ENCODE measurements around the gene STK25.

Gene STK25

GRCh38 chr2:241508240-241509154 is at the start of gene STK25:
Gene STK25, minus strand, starts transcription at chr2:241508584. Its CDS starts 549 bp downstream, at chr2:241508035.
- ATAC-seq, result peak; percentile 97
- peak; percentile 98 for DNase-seq

DNA sequence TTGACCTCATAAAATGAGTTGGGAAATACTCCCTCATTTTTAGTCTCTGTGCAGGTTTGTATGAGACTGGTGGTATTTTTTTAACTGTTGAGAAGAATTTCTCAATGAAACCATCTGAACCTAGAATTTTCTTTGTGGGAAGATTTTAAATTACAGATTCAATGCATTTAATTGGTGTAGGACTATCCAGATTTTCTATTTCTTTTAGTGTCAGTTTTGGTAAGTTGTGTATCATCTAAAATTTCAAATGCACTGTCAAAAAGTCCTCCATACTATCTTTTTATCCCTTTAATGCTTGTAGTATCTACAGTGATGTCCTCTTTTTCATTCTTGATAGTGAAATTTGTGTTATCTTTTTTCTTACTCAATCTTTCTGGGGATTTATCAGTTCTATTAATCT is 48.4 kb upstream of the STK25 start:
- DNase-seq (no peak), ATAC-seq (no peak)

DNA sequence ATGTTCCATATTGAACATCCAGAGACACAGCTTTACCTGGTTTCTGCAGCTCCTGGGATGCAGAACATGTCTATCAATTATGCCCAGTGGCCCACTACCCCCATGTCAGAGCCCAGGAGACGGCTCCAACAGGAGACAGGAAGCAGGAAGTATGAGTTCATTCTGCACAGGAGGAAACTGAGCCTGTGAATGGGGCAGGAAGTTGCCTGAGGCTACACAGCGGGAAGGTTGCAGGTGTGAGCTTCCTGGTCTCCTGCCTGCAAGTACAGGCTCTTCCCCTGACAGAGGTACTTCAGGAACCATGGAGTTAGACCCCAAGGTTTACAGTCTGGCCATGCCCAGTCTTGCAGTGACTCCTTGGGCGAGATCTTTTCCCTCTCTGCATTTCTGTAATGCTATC is 47.3 kb upstream of the STK25 start:
- DNase-seq, result no peak
- no peak for ATAC-seq

GRCh38 chr2:241554610-241555322 is 46.4 kb upstream of the STK25 start:
- ATAC-seq, result no peak
- DNase-seq, result no peak

DNA sequence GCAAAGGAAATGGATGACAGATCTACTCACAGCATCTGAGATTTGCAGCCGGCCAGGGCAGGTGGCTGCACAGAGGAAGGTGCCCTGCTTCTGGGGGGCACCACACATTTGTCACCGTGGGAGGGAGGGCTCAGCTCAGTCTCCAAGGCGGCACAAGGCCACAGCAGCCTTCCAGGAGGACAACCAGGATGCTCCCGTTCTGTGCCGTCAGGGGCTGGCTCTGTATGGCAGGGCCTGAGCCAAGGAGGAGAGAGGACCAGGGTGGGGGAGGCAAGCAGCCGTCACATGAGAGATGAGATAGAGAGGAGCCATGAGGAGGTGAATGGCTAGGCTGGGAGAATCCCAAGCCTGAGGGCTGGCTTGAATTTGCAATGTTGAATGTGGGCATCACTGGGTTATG is 45.6 kb upstream of the STK25 start:
- no peak for DNase-seq
- no peak for ATAC-seq

DNA sequence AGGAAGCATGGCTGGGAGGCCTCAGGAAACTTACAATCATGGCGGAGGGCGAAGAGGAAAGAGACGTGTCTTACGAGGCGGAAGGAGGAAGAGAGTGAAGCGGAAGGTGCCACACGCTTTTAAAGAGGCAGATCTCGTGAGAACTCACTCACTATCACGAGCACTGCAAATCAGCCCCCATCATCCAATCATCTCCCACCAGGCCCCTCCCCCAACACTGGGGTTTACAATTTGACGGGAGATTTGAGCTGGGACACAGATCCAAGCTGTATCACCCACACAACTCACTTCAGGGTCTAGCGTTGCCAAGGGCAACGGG is 45.1 kb upstream of the STK25 start:
- DNase-seq (no peak), ATAC-seq (no peak)

- DNase-seq, result no peak
Observed at GRCh38 chr2:241551998-241552737, 43.8 kb upstream of the STK25 start.

DNA sequence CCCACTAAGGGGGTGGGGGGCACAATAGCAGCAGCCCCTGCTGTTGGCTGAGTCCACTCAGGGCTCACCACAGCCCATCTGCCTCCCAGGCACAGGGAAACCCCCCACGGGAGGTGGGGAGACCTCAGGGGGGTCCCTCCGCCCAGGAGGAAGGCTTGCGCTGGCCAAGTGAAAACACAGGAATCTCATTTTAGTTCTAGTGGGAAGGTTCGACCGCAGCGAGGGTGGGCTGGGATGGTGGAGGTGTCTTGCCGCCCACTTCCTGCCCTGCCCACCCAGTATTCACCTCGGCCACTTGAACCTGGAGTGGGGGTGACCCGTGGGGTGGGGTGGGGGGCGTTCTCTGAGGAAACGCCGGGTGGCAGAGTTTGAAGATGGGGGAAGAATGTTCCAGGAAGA is 43.2 kb upstream of the STK25 start:
- DNase-seq, result no peak
- no peak for ATAC-seq

More at GRCh38 chr2:241551998-241552737, 43.8 kb upstream of the STK25 start:
- ATAC-seq, result no peak

DNA sequence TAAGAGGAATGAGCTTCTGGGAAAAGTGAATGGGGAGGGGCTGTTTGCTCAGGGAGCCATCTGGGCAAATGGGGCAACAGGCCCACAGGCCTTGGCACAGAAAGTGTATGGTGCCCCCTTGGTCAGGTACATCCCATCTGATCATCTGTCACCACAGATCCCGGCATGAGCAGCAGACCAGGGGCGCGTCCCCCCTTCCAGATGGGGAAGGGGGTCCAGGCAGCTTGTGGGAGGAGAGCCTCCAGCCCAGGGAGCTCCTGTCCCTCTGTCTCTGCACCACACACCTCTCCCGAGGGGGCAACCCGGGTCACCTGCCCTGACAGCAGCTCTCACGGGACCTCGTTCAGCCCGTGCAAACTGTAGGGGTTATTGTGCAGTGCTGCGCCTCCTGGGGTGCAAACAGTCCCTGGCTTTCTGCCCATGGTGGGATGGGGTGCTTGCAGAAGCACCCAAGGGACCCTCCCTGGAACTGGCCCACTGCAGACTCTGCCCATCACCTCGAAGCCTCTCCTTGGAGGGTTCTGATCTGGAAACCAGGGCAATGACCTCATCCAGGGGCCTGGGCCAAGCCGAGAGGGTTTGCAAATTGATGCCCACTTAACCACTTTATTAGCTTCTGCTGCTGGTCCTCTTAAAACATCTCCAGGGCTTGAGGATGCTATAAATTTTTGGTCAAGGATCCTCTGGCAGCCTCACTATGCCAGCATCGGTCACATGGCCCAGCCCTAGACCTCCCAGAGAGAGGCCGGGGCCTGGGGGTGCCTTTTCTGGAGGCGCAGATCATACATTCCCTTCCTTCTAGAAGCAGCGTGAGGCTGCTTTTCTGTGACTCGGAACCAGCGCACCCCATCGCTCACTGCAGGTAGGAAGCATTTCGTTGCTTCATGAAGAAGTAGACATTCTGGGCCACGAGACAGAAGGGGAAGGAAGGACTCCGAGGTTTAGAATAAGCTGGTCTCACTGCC is 42.5 kb upstream of the STK25 start:
- no peak for ATAC-seq
- no peak for DNase-seq

DNA sequence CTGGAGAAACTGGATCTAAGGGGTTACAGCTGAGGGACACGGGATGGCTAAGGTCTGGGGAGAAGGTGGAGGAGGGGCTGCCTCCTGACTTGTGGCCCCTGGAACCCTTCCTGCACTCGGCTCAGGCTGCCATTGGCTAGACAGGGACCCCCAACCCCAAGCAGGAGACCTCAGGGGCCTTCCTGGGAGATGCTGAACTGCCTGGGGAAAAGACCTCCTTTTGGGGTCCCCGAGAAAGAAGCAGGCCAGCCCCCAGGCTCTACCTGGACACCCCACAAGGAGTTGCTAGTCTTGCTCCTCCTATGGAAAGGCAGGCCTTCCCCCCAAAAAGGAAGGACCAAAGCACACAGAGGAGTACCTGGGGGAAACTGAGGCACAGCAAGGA is 40.1 kb upstream of the STK25 start:
- ATAC-seq, result no peak

GRCh38 chr2:241547781-241548450 is 39.5 kb upstream of the STK25 start:
- DNase-seq (no peak), ATAC-seq (no peak)

More for the DNA sequence above, 40.1 kb upstream of the STK25 start:
- DNase-seq, result no peak

DNA sequence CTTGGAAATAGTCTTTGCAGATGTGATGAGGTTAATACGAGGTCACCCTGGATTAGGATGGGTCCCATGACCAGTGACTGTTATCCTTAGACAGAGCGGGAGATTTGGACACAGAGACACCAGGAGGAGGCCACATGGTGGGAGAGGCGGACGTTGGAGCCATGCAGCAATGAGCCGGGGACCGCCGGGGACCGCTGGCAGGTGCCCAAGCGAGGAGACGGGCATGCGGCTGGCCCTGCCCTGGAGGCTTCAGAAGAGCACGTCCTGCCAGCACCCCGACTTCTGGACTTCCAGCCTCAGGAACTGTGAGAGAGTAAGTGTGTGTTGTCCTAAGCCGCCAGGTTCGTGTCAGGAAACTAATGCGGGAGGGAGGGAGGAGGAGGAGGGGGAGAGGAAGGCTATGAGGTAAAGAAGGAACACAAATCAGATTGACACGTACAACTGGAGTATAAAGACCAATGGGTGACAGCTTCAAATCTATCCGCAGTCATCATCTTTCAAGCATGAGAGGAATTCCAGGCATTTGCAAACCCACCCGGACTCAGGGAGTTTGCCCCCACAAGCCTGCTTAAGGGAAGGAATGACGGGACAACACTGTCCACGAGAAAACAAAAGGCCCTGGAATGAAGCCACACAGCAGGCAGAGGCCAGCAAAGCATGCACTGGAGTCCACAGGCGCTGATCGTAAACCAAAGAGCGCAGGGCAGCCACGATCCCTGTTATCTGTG is 38.6 kb upstream of the STK25 start:
- ATAC-seq, result no peak
- DNase-seq, result no peak

DNA sequence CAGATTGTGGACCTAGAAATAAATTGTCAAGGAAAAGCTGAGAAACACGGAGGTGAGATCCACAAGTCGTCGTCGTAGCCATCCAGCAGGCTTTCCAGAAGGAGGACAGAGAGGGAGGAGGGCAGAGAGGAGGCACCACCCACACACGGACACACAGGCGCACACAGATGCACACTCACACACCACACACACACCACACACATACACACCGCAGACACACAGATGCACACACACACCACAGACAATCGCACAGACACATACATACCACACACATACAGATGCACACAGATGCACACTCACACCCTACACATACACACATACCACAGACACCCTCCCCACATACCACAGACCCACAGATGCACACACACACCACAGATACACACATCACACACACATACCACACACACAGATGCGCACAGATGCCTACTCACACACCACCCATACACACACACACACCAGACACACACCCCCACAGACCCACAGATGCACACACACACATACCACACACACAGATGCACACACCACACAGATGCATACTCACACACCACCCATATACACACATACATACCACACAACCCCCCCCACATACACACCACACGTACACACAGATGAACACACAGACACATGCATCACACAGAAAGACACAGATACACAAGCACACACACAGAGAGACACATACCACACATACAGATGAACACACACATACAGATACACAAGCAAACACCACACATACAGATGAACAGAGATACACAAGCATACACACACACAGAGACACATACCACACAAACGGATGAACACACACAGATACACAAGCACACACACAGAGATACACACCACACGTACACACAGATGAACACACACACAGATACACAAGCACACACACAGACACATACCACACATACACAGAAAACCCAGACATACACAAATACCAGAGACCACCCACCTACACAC is 37.4 kb upstream of the STK25 start:
- DNase-seq, result no peak
- ATAC-seq, result no peak

GRCh38 chr2:241545106-241545505 is 36.7 kb upstream of the STK25 start:
- DNase-seq (no peak), ATAC-seq (no peak)

DNA sequence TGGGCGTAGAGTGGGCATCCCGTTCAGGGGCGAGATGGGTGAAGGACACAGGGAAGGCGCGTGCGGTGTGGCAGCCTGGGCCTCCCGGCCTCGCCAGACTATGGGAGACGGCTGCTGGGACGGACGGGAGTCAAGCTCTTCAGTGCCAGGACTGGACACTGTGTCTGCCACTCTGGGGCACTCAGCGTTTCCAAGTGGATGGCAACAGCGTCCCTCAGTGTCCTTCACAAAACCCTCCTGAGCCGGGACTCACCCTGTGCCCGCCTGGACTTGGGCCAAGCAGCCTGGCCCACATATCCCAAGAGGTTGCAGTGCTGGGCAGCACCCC is 33.9 kb upstream of the STK25 start:
- no peak for DNase-seq
- ATAC-seq, result no peak

GRCh38 chr2:241541564-241542277 is 33.3 kb upstream of the STK25 start:
- no peak for DNase-seq
- no peak for ATAC-seq

GRCh38 chr2:241540771-241541561 is 32.6 kb upstream of the STK25 start:
- peak; percentile 75 for DNase-seq
- peak; percentile 81 for ATAC-seq

GRCh38 chr2:241540401-241540770 is 32.0 kb upstream of the STK25 start:
- DNase-seq (no peak), ATAC-seq (no peak)

All from stimulated activated naive CD8-positive, alpha-beta T cell treated with anti-CD3 and anti-CD28 coated beads, Interleukin-15, Interleukin-2, amounts not matched to agents 100 U/mL and 50 U/mL, for 24 hours (primary cell).